HG03520 (cell line): ENCODE results near the gene HRG.
"Not testable (repeated sequence)": the region's sequence is repeated elsewhere in the genome, so short reads cannot be mapped to it uniquely, and the experiment has no call there.

Source experiments
- ATAC-seq: cut with Tn5 transposase; IDR thresholded peaks from one replicate; pipeline ENCODE4 v1.9.1; 2021; ENCODE audit warnings: mild to moderate bottlenecking, moderate library complexity; ENCODE audit not compliant: unreplicated experiment

Gene HRG

DNA sequence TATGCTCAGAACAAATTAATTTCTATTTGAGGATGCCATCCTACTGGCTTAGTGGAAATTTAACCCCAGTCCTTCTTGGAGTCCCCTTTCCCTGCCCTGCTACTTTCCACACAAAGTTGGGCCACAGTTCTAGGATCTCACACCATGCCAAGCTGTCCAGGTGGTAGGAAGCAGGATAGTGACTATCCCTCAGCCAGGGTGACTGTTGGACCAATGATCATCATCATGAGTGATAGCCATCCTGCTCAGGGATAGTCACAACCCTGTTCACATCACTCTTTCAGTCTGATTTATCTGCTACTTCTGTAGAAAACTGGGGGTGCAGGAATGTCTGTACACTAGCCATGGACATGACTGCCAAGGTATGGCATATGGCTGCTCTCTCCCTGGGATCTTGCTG, 12.8 kb downstream of the HRG start:
- no peak for ATAC-seq

DNA sequence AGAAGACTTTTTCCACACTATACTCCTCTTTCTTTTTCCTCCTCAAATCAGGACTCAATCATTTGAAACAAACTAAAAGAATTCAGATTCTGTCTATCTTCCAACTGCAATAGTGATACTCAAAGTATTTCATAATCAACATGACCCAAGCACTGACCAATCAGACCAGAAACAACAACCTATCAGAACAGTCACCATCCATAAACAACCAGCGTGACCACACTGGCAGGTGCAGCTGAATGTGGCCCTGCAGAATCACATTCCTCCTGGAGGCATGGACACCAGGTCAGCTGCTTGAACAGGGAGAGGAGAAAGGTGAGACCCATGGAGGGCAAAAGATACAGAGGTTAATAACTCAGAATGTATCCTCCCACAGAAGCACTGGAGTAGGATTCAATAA, 13.3 kb downstream of the HRG start:
- no peak for ATAC-seq

DNA sequence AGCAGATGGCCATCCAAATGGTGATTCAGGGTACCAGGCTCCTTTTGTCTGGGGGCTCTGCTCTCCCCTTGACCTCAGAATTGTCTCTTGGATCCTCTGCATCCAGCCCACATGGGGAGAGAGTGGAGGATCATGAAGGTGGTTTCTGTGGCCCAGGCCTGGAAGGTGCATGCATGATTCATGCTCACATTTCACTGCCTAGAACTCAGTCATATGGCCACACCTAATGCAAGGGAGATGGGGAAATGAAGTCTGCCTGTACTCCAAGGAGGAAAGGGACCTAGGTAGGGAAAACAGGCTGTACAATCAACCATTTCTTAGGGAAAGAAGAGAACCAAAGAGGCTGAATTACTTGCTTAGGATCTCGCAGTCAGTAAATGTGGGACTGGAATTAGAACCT, 15.1 kb downstream of the HRG start:
- no peak for ATAC-seq

DNA sequence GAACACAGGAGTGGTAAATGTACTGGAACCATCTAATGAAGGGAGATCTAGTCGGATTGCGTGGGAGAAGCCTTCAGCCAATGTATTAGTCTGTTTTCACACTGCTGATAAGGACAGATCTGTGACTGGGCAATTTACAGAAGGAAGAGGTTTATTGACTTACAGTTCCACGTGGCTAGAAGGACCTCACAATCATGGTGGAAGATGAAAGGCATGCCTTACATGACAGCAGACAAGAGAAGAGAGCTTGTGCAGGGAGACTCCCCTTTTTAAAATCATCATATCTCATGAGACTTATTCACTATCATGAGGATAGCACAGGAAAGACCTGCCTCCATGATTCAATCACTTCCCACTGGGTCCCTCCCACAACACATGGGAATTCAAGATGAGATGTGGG, 17.0 kb downstream of the HRG start:
- ATAC-seq: no peak

DNA sequence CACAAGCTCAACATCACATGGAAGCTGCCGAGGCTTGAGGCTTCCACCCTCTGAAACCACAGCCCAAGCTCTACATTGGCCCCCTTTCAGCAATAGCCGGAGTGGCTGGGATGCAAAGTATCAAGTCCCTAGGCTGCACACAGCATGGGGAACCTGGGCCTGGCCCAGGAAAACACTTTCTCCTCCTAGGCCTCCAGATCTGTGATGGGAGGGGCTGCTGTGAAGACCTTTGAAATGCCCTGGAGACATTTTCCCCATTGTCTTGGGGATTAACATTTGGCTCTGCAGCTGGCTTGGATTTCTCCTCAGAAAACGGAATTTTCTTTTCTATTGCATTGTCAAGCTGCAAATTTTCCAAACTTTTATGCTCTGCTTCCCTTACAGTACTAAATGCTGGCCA, 18.2 kb downstream of the HRG start:
- ATAC-seq: no peak

DNA sequence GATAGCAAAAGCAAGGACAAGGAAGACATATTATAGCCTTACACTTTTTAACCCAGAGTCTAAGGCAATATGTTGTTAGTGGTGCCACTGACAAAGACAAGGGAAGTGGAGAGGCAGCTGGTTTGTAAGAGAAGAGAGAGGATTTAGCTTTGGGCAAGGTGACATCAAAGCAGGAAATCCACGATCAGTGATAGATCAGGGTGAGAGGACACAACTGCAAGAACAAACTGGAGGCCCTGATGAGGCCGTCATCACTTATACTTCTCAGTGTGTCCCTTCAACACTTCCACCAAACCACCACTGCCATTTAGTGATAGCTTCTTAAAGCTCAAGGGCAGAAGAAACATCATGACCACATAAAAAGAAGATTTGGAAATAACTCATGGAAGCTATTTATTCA, 20.7 kb downstream of the HRG start:
- not testable (repeated sequence) for ATAC-seq

DNA sequence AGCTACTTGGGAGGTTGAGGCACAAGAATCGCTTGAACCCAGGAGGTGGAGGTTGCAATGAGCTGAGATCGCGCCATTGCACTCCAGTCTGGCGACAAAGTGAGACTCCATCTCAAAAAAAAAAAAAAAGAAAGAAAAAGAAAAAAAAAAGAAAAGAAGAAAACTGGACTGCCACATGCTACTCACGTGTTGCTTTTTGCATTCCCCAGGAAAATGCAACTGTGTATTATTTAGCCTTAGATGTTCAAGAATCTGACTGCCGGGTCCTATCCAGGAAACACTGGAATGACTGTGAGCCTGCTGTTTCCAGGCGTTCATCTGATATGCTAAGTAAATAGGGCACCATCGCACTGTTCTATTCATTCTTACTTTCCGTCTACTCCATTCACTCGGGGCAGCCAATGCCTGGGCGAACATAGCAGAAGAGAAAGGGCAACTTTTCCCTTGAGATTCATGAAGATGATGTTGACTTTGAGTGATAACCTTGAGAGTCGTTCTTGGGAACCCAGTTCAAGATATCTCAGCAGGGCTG, 21.4 kb downstream of the HRG start:
- ATAC-seq: no peak

DNA sequence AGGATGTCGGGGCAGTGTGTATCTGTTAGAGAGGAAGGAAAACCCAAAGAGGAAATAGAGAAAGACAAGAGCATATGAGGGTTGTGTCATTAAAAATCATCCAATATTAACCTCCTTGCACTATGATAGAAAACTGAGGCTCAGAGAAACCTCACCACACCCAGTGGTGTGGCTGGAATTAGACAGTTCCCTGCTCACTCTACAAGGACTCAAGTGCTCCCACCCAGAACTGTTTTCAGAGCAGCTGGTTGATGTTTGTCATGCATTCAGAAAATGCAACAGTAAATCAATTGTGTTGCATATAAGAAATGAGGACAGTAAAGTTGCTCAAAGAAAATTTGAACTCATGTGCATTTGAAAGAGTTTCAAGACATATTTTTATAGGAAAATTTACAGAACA, 24.5 kb downstream of the HRG start:
- not testable (repeated sequence) for ATAC-seq

DNA sequence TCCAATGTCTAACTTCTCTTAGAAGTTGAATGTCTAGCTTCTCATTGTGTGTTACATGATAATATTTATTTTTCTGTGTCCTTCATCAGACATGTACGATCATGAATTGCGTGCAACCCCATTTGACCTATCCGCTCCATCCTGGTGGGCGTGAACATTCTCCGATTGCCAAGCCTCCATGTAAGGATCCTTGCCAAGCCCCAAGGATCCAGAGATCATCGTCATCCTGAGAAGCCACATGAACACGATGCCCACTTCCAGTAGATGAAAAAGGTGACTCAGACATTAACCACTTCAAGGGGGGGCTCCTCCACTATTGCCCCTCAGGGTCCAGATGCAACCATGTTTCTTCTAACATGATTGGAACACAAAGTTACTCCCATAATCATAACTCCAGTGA, 25.9 kb downstream of the HRG start:
- no peak for ATAC-seq

DNA sequence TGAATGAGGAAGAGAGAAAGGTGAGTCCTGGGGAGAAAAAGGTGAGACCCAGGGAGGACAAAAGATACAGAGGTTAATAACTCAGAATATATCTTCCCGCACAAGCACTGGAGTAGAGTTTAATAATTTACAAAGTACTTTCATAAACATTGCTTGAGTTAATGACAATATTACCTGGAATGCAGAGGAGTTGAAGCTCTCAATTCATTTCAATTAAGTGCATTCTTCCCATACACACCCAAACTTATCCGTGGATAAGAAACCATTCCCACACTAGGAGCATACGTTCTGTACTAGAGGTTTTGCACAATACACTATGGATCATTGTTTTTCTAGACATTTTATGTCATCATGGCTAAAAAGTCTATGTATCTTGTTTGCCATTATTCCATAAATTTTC, 28.0 kb downstream of the HRG start:
- no peak for ATAC-seq

DNA sequence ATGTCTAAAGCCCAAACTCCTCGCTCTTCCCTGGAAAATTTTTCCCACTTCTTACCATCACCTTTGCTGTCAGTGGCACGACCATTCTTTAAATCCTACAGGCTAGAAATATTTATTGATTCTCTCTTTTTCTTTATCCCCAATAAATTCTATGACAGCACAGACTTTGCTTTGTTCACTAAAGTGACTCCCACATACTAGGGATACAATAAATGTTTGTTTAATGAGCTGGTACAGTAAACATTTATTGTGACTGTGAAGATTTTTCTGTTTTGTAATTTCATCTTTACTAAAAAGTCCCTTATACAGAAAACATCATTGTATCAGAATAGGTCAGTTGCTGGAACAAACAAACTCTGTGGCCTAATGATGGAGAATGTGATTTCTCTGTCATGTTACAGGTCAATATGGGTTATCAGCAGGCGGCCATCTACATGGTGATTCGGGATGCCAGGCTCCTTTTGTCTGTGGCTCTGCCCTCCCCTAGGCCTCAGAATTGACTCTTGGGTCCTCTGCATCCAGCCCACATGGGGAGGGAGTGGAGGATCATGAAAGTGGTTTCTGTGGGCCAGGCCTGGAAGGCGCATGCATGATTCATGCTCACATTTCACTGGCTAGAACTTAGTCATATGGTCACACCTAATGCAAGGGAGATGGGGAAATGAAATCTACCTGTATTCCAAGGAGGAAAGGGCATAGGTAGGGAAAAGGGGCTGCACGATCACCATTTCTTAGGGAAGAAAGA, 28.6 kb downstream of the HRG start:
- no peak for ATAC-seq

DNA sequence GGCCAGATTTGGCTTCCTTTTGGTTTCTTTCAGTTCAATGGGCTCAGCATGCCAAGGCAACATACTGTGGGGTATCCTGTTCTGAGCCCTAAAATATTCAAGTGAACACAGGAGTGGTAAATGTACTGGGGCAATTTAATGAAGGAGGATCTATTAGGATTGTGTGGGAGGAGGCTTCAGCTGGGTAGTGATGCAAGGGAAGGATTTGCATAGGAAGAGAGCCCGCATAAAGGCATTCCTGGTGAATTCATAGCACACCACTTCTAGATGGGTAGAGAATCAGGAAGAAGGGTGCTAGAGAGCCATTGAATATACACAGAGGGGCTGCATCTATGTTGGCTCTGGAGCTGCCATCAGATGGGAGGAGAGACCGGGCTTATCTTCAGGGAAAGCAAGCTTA, 30.7 kb downstream of the HRG start:
- no peak for ATAC-seq

DNA sequence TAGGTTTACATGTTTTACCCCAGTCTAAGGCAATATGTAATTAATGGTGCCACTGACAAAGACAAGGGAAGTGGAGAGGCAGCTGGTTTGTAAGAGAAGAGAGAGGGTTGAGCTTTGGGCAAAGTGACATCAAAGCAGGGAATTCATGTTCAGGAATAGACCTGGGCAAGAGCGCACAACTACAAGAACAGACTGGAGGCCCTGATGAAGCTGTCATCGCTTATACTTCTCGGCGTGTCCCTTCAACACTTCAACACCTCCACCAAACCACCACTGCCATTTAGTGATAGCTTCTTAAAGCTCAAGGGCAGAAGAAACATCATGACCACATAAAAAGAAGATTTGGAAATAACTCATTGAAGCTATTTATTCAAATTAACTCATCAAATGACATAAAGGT, 31.7 kb downstream of the HRG start:
- ATAC-seq: no peak

DNA sequence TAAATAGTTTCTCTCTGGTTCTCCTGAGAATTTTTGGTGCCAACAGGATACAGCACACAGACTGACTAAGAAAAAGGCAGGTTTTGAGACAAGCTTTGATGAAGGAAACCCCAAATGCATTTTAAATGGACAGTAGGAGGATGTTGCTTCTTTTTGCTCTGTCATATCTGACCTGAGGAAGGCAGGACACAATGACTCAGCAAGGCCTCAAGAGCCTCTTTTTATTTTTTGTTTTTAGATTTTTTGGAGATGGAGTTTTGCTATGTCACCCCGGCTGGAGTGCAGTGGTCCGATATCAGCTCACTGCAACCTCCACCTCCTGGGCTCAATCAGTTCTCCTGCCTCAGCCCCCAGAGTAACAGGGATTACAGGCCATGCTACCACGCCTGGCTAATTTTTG, 34.5 kb downstream of the HRG start:
- ATAC-seq: no peak

DNA sequence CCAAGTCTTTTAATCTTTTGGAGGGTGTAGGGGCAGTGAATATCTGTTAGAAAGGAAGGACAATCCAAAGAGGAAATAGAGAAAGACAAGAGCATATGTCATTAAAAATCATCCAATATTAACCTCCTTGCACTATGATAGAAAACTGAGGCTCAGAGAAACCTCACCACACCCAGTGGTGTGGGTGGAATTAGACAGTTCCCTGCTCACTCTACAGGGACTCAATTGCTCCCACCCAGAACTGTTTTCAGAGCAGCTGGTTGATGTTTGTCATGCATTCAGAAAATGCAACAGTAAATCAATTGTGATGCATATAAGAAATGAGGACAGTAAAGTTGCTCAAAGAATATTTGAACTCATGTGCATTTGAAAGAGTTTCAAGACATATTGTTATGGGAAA, 36.6 kb downstream of the HRG start:
- ATAC-seq: not testable (repeated sequence)

DNA sequence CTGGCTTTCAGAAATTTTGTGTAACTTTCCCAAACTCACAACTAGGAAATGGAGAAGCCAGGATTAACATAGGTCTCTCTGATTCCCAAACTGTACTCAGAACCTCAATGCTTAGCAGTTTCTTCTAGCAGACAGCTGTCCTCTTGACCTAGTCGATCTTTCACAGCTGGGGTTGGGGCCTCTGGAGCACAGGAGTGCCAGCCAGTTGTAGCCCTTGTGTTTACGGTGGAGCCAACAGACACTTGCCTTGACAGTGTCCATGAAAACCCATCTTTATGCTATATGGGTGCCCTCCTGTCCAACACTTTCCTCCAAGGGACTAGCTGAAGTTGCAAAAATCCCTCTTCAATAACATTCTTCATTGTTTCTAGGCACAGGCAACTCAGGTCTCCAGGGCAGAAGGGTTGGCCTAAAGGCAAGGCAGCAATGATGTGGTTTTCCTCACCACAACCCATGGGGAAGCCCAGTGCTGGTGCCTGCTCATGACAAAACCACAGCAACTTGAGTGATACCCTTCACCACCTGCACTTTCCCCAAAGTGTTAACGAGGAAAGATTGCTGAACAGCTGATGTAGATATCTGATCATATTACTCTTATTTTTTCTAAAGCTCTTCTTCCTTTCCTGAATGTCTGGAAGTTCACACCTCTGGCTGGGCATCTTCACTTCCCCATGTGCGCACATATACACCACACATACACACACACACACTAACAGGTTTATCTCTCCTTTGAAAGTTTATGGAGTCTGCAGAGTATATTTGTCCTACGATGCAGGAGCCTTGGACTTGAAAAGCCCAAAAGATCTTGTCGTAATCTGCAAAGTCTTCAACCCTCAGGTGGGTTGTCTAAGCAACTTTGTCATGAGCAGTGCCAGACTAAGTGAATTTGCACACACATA, 40.3 kb downstream of the HRG start:
- ATAC-seq: no peak

DNA sequence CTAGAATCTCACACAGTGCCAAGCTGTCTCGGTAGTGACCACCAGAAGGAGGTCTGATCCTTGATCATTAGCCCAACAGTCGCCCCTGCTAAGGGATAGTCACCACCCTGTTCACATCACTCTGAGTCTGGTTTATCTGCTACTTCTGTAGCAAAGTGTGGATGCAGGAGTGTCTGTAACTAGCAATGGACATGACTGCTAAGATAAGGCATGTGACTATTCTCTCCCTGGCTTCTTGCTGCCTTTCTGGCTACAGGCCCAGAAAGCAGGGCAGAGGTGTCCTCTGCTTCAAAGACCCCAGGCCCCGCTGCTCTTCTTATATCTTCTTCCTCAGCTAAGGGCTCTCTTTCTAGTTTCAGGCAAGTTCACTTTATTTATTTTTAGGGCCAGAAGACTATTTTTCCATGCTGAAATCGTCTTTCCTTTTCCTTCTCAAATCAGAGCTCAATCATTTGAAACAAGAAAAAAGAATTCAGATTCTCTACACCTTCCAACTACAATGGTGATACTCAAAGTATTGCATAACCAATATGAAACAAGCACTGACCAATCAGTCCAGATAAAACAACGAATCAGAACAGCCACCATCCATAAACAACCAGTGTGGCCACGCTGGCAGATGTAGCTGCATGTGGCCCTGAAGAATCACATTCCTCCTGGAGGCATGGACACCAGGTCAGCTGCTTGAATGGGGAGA, 43.3 kb downstream of the HRG start:
- ATAC-seq: no peak

DNA sequence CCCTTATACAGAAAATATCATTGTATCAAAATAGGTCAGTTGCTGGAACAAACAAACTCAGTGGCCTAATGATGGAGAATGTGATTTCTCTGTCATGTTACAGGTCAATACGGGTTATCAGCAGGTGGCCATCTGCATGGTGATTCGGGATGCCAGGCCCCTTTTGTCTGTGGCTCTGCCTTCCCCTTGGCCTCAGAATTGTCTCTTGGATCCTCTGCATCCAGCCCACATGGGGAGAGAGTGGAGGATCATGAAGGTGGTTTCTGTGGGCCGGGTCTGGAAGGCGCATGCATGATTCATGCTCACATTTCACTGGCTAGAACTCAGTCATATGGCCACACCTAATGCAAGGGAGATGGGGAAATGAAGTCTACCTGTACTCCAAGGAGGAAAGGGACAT, 44.9 kb downstream of the HRG start:
- not testable (repeated sequence) for ATAC-seq

DNA sequence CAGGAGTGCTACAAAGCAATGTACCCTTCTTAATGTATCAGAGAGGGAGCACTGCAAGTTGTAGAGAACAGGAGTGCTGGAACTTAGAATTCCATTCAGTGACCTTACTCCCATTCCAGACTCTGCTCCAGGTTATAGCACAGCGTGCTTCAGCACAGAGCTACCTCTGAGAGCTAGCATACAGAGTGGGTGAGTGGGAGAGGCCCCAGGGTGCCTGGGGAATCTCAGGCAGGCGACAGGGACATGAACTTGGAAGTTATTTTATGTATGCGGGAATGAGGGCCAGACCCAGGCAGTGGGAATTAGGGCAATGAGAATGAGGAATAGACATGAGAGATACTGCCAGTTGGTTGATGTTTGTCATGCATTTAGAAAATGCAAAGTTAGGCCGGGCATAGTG, 47.7 kb downstream of the HRG start:
- ATAC-seq: no peak

DNA sequence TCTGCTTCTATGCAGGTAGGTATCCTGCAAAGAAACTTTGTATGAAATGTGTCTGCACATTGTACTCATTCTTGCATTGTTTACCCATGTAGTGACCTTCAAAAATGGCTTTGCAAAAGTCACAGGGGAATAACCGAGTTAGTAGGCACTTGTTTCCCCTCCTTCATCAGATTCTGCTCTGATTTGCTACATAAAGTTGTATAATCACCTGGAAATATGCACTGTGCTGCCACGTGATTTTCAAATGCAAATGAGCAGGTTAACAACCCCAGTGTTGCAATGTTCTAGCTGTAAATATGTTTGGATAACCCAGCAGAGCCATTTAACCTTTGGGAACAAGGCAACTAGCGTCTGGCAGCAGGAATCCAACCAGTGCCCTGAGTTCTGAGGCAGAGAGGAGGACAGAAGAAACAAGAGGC, 51.2 kb downstream of the HRG start, which contains the start of gene KNG1:
KNG1 (plus strand) TSS at position 321 of the 419 bp plus-strand sequence. CDS start 184 bp downstream, outside the sequence.
- no peak for ATAC-seq
